Panc1 (cell line): ENCODE data around the gene SYNPR. TPM values are rescaled to one million over a fixed set of nuclear protein-coding genes. Genes with fewer than 3 reads are reported as not detected.

ENCODE experiments used
- ATAC-seq: fragments of 200-7000 bp; cut with Tn5 transposase; 2 replicates; pipeline ENCODE4 v1.9.1; 2020; ENCODE audit warnings: mild to moderate bottlenecking, moderate library complexity
- BruUV-seq: library from RNA; stranded (reverse); fragments of 400-500 nt; replicated peaks from 2 replicates; lab custom pipeline; 2021; lab: Mats Ljungman, UMichigan
- CTCF ChIA-PET: fragments of 300-600 bp; sonication (Branson Sonifier 250); formaldehyde crosslinking; loops from one replicate; lab custom pipeline; 2022; ENCODE audit warnings: antibody characterized with exemption; lab: Charles Lee
- POLR2A ChIA-PET: fragments of 300-600 bp; sonication (Branson Sonifier 250); formaldehyde crosslinking; loops from one replicate; lab custom pipeline; 2022; ENCODE audit warnings: antibody characterized with exemption; lab: Charles Lee
- DNase-seq: peaks from one replicate; pipeline ENCODE4 v3.0.0-alpha.2; 2010; ENCODE audit warnings: low read depth, low spot score
- H3K27ac ChIP-seq: 2 replicates; pipeline ENCODE4 v1.5.1; 2011; ENCODE audit warnings: mild to moderate bottlenecking, low read length, inconsistent platforms
- H3K27me3 ChIP-seq: fragments of 200-500 bp; sonication (Bioruptor generic); 2 replicates; pipeline ENCODE4 v1.6.0; 2014; ENCODE audit warnings: low read length, inconsistent platforms; ENCODE audit not compliant: control insufficient read depth, insufficient read depth
- H3K36me3 ChIP-seq: fragments of 200-500 bp; sonication (Bioruptor generic); 2 replicates; pipeline ENCODE4 v1.5.1; 2014; ENCODE audit warnings: inconsistent platforms, mild to moderate bottlenecking, low read length, moderate library complexity; ENCODE audit not compliant: control insufficient read depth, insufficient read depth
- H3K4me1 ChIP-seq: 2 replicates; pipeline ENCODE4 v1.5.1; 2011; ENCODE audit warnings: inconsistent platforms, mild to moderate bottlenecking, low read length, moderate library complexity; ENCODE audit not compliant: control insufficient read depth, insufficient read depth
- H3K4me3 ChIP-seq, 2 experiments: 2 replicates each; pipeline ENCODE4 v1.5.1; 2011 to 2012; ENCODE audit warnings: low read depth in 2 of 2, low read length in 2 of 2, mild to moderate bottlenecking in 2 of 2, inconsistent platforms in 1 of 2, moderate library complexity in 1 of 2
- H3K9me3 ChIP-seq: fragments of 200-500 bp; sonication (Bioruptor generic); 2 replicates; pipeline ENCODE4 v1.5.1; 2014; ENCODE audit warnings: low read depth, mild to moderate bottlenecking, inconsistent platforms, low read length, moderate library complexity; ENCODE audit not compliant: control insufficient read depth, insufficient read depth
- POLR2AphosphoS5 ChIP-seq: IDR thresholded peaks from 2 replicates; pipeline ENCODE4 v1.6.1; 2012; ENCODE audit warnings: mild to moderate bottlenecking, low read depth, low read length, moderate library complexity
- SIN3A ChIP-seq: IDR thresholded peaks from 2 replicates; pipeline ENCODE4 v1.6.1; 2012; ENCODE audit warnings: low read depth, mild to moderate bottlenecking, low read length, moderate library complexity, borderline replicate concordance; ENCODE audit not compliant: insufficient read depth
- TCF7L2 ChIP-seq: IDR thresholded peaks from 2 replicates; pipeline ENCODE4 v1.6.1; 2011; ENCODE audit warnings: mild to moderate bottlenecking, low read depth, low read length, inconsistent platforms
- in situ Hi-C: cut with HindIII; loops from 2 replicates; pipeline ENCODE4 v1.10.0; 2016; ENCODE audit warnings: low sequenced_read_pairs, low pct_unique_long_range_greater_than_20kb
- intact Hi-C: fragments of 100-400 bp; cut with micrococcal nuclease; formaldehyde crosslinking; loops from one replicate; pipeline ENCODE4 v1.10.0; 2022; ENCODE audit not compliant: unreplicated experiment
- total RNA-seq: library from RNA; stranded (reverse); gene quantifications from one replicate; pipeline ENCODE4 v1.2.1, GENCODE V29; 2021; ENCODE audit not compliant: unreplicated experiment
- TF ChIP-seq, protein P1 (sequence below), 2 experiments: IDR thresholded peaks; 2 replicates each; pipeline ENCODE4 v1.6.1; 2011 to 2012; ENCODE audit warnings: low read depth in 2 of 2, control low read depth in 1 of 2, low read length in 1 of 2, mild to moderate bottlenecking in 1 of 2, moderate library complexity in 1 of 2; ENCODE audit not compliant: insufficient read depth in 1 of 2
- TF ChIP-seq, protein P2 (sequence below): fragments of 450-650 bp; IDR thresholded peaks from 2 replicates; pipeline ENCODE4 v1.5.1; 2017; ENCODE audit warnings: mild to moderate bottlenecking

SYNPR gene
- total RNA-seq, 1 experiment from 2014 or later, result not detected

DNA sequence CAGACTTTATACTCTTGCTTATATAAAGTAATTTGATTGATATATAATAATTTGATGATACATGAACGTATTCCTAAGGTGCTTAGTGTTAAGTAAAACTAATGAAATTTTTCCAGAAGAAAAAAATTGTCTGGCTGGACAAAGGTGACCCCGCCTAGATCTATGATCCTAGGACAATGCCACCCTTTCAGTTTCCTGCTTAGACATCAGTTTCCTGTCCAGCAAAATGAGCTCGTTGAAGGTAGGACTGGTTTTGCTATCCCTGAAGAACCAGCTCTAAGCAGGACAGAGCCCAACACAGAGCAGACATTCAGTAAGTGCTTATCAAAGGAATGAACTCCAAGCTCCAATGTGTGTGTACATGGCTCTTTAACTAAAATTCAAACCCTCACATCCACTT lies 293.6 kb downstream of the SYNPR start:
- DNase-seq (no peak), ATAC-seq (no peak)
- ChIA-PET POLR2A (no interaction called here), CTCF (no interaction called here)
- Histone ChIP-seq H3K27me3 (no peaks in the 10 kb centered on the region), H3K9me3 (no peaks in the 10 kb centered on the region), H3K27ac (no peak overlapping the region), H3K4me1 (no peaks in the 10 kb centered on the region), H3K36me3 (no peaks in the 10 kb centered on the region), H3K4me3 (no peak overlapping the region)
- TF ChIP-seq, protein P1, sequence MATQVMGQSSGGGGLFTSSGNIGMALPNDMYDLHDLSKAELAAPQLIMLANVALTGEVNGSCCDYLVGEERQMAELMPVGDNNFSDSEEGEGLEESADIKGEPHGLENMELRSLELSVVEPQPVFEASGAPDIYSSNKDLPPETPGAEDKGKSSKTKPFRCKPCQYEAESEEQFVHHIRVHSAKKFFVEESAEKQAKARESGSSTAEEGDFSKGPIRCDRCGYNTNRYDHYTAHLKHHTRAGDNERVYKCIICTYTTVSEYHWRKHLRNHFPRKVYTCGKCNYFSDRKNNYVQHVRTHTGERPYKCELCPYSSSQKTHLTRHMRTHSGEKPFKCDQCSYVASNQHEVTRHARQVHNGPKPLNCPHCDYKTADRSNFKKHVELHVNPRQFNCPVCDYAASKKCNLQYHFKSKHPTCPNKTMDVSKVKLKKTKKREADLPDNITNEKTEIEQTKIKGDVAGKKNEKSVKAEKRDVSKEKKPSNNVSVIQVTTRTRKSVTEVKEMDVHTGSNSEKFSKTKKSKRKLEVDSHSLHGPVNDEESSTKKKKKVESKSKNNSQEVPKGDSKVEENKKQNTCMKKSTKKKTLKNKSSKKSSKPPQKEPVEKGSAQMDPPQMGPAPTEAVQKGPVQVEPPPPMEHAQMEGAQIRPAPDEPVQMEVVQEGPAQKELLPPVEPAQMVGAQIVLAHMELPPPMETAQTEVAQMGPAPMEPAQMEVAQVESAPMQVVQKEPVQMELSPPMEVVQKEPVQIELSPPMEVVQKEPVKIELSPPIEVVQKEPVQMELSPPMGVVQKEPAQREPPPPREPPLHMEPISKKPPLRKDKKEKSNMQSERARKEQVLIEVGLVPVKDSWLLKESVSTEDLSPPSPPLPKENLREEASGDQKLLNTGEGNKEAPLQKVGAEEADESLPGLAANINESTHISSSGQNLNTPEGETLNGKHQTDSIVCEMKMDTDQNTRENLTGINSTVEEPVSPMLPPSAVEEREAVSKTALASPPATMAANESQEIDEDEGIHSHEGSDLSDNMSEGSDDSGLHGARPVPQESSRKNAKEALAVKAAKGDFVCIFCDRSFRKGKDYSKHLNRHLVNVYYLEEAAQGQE (IDR thresholded peaks at IDR 0.05; ENCODE audit: insufficient read depth in 1 of 2, low read depth in 2 of 2, low read length in 1 of 2), result no peak
- no peak for TF ChIP-seq TCF7L2
- no peak for TF ChIP-seq POLR2AphosphoS5
- TF ChIP-seq, protein P2, sequence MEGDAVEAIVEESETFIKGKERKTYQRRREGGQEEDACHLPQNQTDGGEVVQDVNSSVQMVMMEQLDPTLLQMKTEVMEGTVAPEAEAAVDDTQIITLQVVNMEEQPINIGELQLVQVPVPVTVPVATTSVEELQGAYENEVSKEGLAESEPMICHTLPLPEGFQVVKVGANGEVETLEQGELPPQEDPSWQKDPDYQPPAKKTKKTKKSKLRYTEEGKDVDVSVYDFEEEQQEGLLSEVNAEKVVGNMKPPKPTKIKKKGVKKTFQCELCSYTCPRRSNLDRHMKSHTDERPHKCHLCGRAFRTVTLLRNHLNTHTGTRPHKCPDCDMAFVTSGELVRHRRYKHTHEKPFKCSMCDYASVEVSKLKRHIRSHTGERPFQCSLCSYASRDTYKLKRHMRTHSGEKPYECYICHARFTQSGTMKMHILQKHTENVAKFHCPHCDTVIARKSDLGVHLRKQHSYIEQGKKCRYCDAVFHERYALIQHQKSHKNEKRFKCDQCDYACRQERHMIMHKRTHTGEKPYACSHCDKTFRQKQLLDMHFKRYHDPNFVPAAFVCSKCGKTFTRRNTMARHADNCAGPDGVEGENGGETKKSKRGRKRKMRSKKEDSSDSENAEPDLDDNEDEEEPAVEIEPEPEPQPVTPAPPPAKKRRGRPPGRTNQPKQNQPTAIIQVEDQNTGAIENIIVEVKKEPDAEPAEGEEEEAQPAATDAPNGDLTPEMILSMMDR, result no peak
- no peak for TF ChIP-seq SIN3A
- in situ Hi-C loops, result no loop called here
- BruUV-seq, result no TSS peak
- intact Hi-C loops, result no loop called here

DNA sequence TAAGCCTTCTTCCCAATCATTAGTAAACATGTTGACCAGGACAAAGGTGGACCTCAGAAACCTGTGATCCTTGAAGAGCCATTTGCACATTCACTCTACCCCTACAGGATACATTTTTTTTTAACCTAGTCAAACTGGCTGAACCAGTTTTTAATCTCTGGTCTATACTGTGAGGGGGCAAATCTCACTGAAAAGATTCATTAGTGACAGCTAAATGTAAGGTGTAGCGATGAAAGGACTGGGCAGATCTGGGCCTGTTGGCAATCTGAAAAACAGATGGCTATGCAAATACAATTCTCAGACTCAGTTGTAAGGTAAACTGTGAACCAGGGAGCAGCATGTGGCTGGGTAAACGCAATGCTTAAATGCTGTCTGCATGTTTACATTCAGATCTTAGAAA lies 298.7 kb downstream of the SYNPR start:
- in situ Hi-C loops, result no loop called here
- no peak for ATAC-seq
- DNase-seq, result no peak

More for the DNA sequence above, 298.7 kb downstream of the SYNPR start:
- Histone ChIP-seq H3K4me1 (no peaks in the 10 kb centered on the region), H3K9me3 (no peaks in the 10 kb centered on the region), H3K36me3 (no peaks in the 10 kb centered on the region), H3K27me3 (no peaks in the 10 kb centered on the region), H3K4me3 (no peak overlapping the region), H3K27ac (no peak overlapping the region)
- intact Hi-C loops, result no loop called here
- TF ChIP-seq, protein P2, result no peak
- TF ChIP-seq SIN3A (no peak), POLR2AphosphoS5 (no peak), TCF7L2 (no peak)
- TF ChIP-seq, protein P1 (IDR thresholded peaks at IDR 0.05; ENCODE audit: insufficient read depth in 1 of 2, low read depth in 2 of 2, low read length in 1 of 2), result no peak
- POLR2A ChIA-PET, result no interaction called here
- CTCF ChIA-PET, result no interaction called here
- no TSS peak for BruUV-seq
